ENCODE data around the gene BLM. TPM values are rescaled to one million over a fixed set of nuclear protein-coding genes. Genes with fewer than 3 reads are reported as not detected.

Gene BLM
- total RNA-seq, 1 donor from 2014 or later: 21.5 TPM

DNA sequence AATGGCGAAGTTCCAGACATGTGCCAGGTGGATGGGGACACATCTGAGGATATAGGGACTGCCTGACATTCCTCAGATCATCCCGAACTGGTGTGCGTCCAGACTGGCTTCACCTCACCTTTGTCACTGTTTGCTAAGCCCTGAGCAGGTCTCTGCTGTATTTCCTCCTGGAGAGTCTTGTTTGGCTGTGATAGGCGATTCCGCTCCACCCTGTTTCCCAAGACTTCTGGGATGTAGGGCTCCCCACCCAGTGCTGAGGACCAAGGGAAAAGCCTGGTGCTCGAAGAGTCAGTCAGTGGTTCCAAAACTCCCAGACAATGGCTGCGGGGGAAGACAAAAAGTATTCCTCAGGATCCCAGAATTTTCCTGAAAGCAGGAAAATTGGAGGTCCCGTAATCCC is 140.2 kb downstream of the BLM start:
- no peak overlapping the region for H3K4me3 Mint-ChIP-seq
- H3K27me3 Mint-ChIP-seq: no peaks in the 10 kb centered on the region
- no peaks in the 10 kb centered on the region for H3K36me3 Mint-ChIP-seq
- H3K27ac Mint-ChIP-seq: no peak overlapping the region
- DNase-seq (ENCODE audit: extremely low spot score, unreplicated experiment): no peak
- TF ChIP-seq, protein P1, sequence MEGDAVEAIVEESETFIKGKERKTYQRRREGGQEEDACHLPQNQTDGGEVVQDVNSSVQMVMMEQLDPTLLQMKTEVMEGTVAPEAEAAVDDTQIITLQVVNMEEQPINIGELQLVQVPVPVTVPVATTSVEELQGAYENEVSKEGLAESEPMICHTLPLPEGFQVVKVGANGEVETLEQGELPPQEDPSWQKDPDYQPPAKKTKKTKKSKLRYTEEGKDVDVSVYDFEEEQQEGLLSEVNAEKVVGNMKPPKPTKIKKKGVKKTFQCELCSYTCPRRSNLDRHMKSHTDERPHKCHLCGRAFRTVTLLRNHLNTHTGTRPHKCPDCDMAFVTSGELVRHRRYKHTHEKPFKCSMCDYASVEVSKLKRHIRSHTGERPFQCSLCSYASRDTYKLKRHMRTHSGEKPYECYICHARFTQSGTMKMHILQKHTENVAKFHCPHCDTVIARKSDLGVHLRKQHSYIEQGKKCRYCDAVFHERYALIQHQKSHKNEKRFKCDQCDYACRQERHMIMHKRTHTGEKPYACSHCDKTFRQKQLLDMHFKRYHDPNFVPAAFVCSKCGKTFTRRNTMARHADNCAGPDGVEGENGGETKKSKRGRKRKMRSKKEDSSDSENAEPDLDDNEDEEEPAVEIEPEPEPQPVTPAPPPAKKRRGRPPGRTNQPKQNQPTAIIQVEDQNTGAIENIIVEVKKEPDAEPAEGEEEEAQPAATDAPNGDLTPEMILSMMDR (conservative IDR thresholded peaks at IDR 0.05): no peak
- peaks cover 4% of the 10 kb centered on the region for H3K4me1 Mint-ChIP-seq (ENCODE audit: unreplicated experiment)
- H3K9me3 Mint-ChIP-seq: no peaks in the 10 kb centered on the region

DNA sequence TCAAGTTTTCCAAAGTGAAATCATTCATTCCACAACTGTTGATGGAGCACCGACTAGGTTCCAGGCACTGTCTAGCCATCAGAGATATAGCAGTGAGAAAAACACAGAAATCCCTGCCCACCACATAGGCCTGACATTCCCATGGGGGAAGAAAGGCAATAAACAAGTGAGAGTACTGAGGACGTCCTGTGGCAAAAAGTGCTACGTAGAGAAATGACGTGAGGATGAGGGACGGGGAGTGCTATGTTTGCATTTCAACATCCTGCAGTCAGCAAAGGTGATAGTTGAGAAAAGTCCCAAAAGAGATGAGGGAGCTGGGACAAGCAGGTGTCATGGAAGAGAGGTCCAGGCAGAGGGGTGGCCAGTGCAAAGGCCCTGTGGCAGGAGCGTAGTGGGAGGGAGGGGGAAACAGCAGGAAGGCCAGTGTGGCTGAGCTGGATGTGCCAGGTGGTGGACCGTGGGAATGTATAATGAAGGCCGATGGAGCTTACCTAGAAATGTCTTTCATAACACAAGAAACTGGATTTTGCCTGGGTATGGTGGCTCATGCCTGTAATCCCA is 140.8 kb downstream of the BLM start:
- Mint-ChIP-seq H3K9me3 (no peaks in the 10 kb centered on the region), H3K36me3 (no peaks in the 10 kb centered on the region), H3K4me3 (no peak overlapping the region), H3K27ac (no peak overlapping the region), H3K27me3 (no peaks in the 10 kb centered on the region), H3K4me1 (ENCODE audit: unreplicated experiment) (peaks cover 4% of the 10 kb centered on the region)
- TF ChIP-seq, protein P1 (conservative IDR thresholded peaks at IDR 0.05): no peak
- no peak for DNase-seq (ENCODE audit: extremely low spot score, unreplicated experiment)

DNA sequence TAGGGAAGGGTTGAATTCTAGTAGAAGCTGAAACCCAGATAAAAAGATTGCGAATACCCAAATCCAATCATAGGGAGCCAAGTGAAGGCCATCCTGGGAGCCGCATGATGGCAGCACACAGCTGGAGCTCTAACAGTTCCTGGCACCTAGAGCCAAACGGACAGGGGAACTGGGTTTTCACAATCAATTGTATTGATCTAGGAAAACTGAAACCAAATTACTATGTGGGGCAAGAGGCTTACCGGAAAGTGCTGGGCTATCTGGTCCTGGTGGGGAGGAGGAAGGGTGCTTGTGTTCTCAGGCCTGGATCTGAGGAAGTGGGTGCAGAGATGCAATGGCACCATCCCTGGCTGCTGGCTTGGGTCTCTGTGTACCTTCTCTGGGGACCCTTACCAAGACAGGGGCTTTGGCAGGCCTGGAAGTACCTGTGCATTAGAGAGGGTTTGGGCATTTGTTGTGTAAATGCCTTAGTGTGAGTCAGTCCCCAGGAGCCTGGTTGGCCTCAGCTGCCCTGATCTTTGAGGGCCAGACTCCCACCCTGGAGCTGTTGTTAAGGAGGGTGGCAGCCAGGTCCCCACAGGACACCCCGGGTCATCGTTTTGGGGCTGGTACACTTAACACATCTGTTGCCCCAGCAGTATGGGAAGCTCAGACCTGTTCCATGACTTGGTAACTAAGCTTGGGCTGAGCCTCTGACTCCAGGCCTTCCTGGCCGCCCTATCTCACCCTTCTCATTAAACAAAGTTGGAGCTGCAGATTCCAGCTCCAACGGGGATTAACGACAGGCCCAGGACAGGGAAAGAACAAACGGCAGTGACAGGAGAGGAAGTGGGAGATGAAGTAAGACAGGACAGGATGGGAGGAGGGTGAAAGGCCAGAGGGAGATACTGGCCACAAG is 142.3 kb downstream of the BLM start:
- TF ChIP-seq, protein P1 (conservative IDR thresholded peaks at IDR 0.05): no peak
- H3K27ac Mint-ChIP-seq: no peak overlapping the region
- no peaks in the 10 kb centered on the region for H3K9me3 Mint-ChIP-seq
- H3K27me3 Mint-ChIP-seq: no peaks in the 10 kb centered on the region
- H3K36me3 Mint-ChIP-seq: no peaks in the 10 kb centered on the region
- peaks cover 4% of the 10 kb centered on the region for H3K4me1 Mint-ChIP-seq (ENCODE audit: unreplicated experiment)
- H3K4me3 Mint-ChIP-seq: no peak overlapping the region
- no peak for DNase-seq (ENCODE audit: extremely low spot score, unreplicated experiment)

DNA sequence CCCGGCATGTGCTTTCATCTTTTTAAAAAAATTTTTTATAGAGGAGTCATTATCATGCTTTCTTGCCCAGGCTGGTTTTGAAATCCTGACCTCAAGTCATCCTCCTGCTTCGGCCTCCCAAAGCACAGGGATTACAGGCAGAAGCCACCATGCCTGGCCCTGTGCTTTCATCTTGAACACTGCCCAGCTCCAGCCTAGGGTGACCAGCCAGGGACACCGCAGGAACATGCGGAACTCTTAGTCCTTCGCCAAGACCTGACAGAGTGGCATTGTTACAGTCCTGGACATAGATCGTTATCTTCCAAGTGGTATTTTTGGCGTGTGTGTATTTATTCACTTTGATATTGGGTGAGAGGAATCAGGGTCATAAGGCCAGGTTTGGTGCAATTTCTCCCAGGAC is 143.3 kb downstream of the BLM start:
- no peak for DNase-seq (ENCODE audit: extremely low spot score, unreplicated experiment)
- TF ChIP-seq, protein P1 (conservative IDR thresholded peaks at IDR 0.05): no peak
- Mint-ChIP-seq H3K36me3 (no peaks in the 10 kb centered on the region), H3K4me1 (ENCODE audit: unreplicated experiment) (peaks cover 4% of the 10 kb centered on the region), H3K27me3 (no peaks in the 10 kb centered on the region), H3K4me3 (no peak overlapping the region), H3K27ac (no peak overlapping the region), H3K9me3 (no peaks in the 10 kb centered on the region)

DNA sequence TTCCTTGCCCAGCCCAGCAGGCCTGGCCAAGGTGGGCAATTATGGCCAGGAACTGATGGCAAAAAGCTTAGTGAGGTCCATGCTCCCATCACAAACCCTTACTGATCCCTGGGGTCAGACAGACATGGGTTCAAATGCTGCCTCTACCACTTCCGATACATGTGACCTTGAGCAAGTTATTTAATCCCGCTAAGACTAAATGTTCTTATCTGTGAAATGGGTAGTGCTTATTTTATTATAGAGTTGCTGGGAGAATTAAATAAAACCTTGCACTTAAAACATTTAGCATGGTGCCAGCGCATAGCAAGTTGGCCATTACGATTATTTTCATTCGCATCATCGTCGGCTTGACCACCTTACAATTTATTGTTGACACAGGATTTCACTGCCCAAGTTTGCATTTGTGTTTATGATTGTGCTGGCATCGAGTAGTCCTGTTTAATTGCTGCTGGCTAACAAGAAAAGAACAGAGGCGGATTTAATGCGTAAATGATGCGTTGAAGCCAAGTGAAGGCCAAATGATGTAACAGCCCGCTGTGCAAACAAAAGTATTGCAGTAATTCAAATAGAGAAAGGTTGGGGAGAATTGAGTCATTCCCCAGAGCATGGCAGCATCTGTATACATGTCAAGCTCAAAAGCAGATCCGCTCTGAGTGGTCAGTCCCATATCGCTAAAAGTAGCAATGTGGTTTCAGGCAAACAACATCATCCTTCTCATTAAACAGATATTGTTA is 144.0 kb downstream of the BLM start:
- Mint-ChIP-seq H3K36me3 (no peaks in the 10 kb centered on the region), H3K9me3 (no peaks in the 10 kb centered on the region), H3K27me3 (no peaks in the 10 kb centered on the region), H3K4me1 (ENCODE audit: unreplicated experiment) (peaks cover 4% of the 10 kb centered on the region), H3K4me3 (no peak overlapping the region), H3K27ac (no peak overlapping the region)
- no peak for DNase-seq (ENCODE audit: extremely low spot score, unreplicated experiment)
- TF ChIP-seq, protein P1 (conservative IDR thresholded peaks at IDR 0.05): no peak
